Testis (tissue), 2 donors: Measurements from ENCODE around the gene CPSF4L.

Source experiments
- POLR2A ChIP-seq: fragments of 450-650 bp; IDR thresholded peaks from one replicate; pipeline ENCODE4 v1.6.1; 2017; ENCODE audit warnings: antibody characterized with exemption, mild to moderate bottlenecking, moderate library complexity
- TF ChIP-seq, protein P1 (sequence below), 3 experiments: fragments of 450-650 bp in 2 of 3; fragments of 200-600 bp in 1 of 3; sonication (generic) in 1 of 3; IDR thresholded peaks; one replicate each; pipeline ENCODE4 v1.5.1; 2016 to 2019; ENCODE audit warnings: antibody characterized with exemption in 3 of 3, mild to moderate bottlenecking in 2 of 3, moderate library complexity in 1 of 3

- TF ChIP-seq, protein P1, sequence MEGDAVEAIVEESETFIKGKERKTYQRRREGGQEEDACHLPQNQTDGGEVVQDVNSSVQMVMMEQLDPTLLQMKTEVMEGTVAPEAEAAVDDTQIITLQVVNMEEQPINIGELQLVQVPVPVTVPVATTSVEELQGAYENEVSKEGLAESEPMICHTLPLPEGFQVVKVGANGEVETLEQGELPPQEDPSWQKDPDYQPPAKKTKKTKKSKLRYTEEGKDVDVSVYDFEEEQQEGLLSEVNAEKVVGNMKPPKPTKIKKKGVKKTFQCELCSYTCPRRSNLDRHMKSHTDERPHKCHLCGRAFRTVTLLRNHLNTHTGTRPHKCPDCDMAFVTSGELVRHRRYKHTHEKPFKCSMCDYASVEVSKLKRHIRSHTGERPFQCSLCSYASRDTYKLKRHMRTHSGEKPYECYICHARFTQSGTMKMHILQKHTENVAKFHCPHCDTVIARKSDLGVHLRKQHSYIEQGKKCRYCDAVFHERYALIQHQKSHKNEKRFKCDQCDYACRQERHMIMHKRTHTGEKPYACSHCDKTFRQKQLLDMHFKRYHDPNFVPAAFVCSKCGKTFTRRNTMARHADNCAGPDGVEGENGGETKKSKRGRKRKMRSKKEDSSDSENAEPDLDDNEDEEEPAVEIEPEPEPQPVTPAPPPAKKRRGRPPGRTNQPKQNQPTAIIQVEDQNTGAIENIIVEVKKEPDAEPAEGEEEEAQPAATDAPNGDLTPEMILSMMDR (IDR thresholded peaks at IDR 0.05): no peak
- no peak for TF ChIP-seq POLR2A
These were observed 60.2 kb downstream of the CPSF4L start for GRCh38 chr17:73201215-73202069.
